HEK293 (cell line): ENCODE data around the gene GPR180.
A peak's percentile ranks its signal among the peaks of the same experiment; 100 is the strongest.

Source experiments
- CTCF ChIA-PET: fragments of 350-600 bp; formaldehyde crosslinking; extraction: SDS; loops from one replicate; lab custom pipeline; 2021; ENCODE audit warnings: antibody characterized with exemption; lab: Yijun Ruan, JAX
- POLR2A ChIA-PET: fragments of 300-600 bp; formaldehyde crosslinking; extraction: SDS; loops from one replicate; lab custom pipeline; 2020; ENCODE audit warnings: antibody characterized with exemption, inconsistent platforms; lab: Yijun Ruan, JAX
- H3K27ac ChIP-seq: fragments of 200-500 bp; sonication (Bioruptor generic); 2 replicates; pipeline ENCODE4 v1.5.1; 2014; ENCODE audit warnings: low read depth, low read length, control low read depth, inconsistent platforms; ENCODE audit errors: extremely low read depth
- H3K36me3 ChIP-seq, 2 experiments: fragments of 200-500 bp in 1 of 2; sonication (Bioruptor generic) in 1 of 2; 1 replicate in 1 of 2; 2 replicates in 1 of 2; pipeline ENCODE4 v1.5.1; 2014 to 2017; ENCODE audit warnings: inconsistent platforms in 2 of 2, low read length in 2 of 2; ENCODE audit not compliant: control insufficient read depth in 2 of 2, insufficient read depth in 1 of 2
- H3K4me1 ChIP-seq: fragments of 200-500 bp; sonication (Bioruptor generic); 2 replicates; pipeline ENCODE4 v1.5.1; 2014; ENCODE audit warnings: mild to moderate bottlenecking, low read length, inconsistent platforms; ENCODE audit not compliant: control insufficient read depth, insufficient read depth
- H3K4me3 ChIP-seq: 2 replicates; pipeline ENCODE4 v1.5.1; 2011; ENCODE audit warnings: low read depth, mild to moderate bottlenecking, control low read depth, low read length, moderate library complexity
- H3K9me3 ChIP-seq: fragments of 200-500 bp; sonication (Bioruptor generic); 2 replicates; pipeline ENCODE4 v1.5.1; 2014; ENCODE audit warnings: low read depth, low read length, inconsistent platforms; ENCODE audit not compliant: control insufficient read depth, insufficient read depth
- IKZF3 ChIP-seq: fragments of 450-650 bp; IDR thresholded peaks from 2 replicates; pipeline ENCODE4 v1.5.0; 2018; ENCODE audit warnings: missing biosample characterization, mild to moderate bottlenecking, missing genetic modification characterization, moderate library complexity
- KLF16 ChIP-seq: fragments of 450-650 bp; formaldehyde crosslinking; IDR thresholded peaks from 2 replicates; pipeline ENCODE4 v1.5.1; 2017; ENCODE audit warnings: missing biosample characterization, missing genetic modification characterization
- PATZ1 ChIP-seq: fragments of 450-650 bp; formaldehyde crosslinking; IDR thresholded peaks from 2 replicates; pipeline ENCODE4 v1.5.1; 2016; ENCODE audit warnings: missing biosample characterization, missing genetic modification characterization
- SCRT1 ChIP-seq: fragments of 450-650 bp; formaldehyde crosslinking; IDR thresholded peaks from 2 replicates; pipeline ENCODE4 v1.5.1; 2016; ENCODE audit warnings: missing biosample characterization, missing genetic modification characterization, borderline replicate concordance
- SCRT2 ChIP-seq: fragments of 450-650 bp; formaldehyde crosslinking; IDR thresholded peaks from 2 replicates; pipeline ENCODE4 v1.5.1; 2016; ENCODE audit warnings: missing biosample characterization, missing genetic modification characterization
- SP2 ChIP-seq: fragments of 450-650 bp; formaldehyde crosslinking; IDR thresholded peaks from 2 replicates; pipeline ENCODE4 v1.5.1; 2016; ENCODE audit warnings: missing biosample characterization, missing genetic modification characterization
- YY1 ChIP-seq: fragments of 450-650 bp; formaldehyde crosslinking; IDR thresholded peaks from 2 replicates; pipeline ENCODE4 v1.5.1; 2018; ENCODE audit warnings: missing biosample characterization, missing genetic modification characterization
- ZBTB10 ChIP-seq: fragments of 450-650 bp; formaldehyde crosslinking; IDR thresholded peaks from 2 replicates; pipeline ENCODE4 v1.5.1; 2016; ENCODE audit warnings: missing biosample characterization, missing genetic modification characterization
- ZBTB17 ChIP-seq: fragments of 450-650 bp; formaldehyde crosslinking; IDR thresholded peaks from 2 replicates; pipeline ENCODE4 v1.5.1; 2016; ENCODE audit warnings: missing biosample characterization, missing genetic modification characterization
- ZBTB8A ChIP-seq: fragments of 450-650 bp; formaldehyde crosslinking; IDR thresholded peaks from 2 replicates; pipeline ENCODE4 v1.5.1; 2016; ENCODE audit warnings: missing biosample characterization, missing genetic modification characterization
- ZNF211 ChIP-seq: fragments of 450-650 bp; formaldehyde crosslinking; IDR thresholded peaks from 2 replicates; pipeline ENCODE4 v1.5.1; 2016; ENCODE audit warnings: low read depth, missing biosample characterization, missing genetic modification characterization
- ZNF335 ChIP-seq: fragments of 450-650 bp; formaldehyde crosslinking; conservative IDR thresholded peaks from 2 replicates; pipeline ENCODE4 v1.5.1; 2016; ENCODE audit warnings: missing biosample characterization, missing genetic modification characterization
- ZNF362 ChIP-seq: fragments of 450-650 bp; formaldehyde crosslinking; IDR thresholded peaks from 2 replicates; pipeline ENCODE4 v1.5.1; 2016; ENCODE audit warnings: missing biosample characterization, missing genetic modification characterization
- ZNF510 ChIP-seq: fragments of 450-650 bp; formaldehyde crosslinking; IDR thresholded peaks from 2 replicates; pipeline ENCODE4 v1.5.1; 2018; ENCODE audit warnings: mild to moderate bottlenecking, missing genetic modification characterization, missing biosample characterization; ENCODE audit not compliant: insufficient replicate concordance
- ZNF600 ChIP-seq: fragments of 450-650 bp; formaldehyde crosslinking; IDR thresholded peaks from 2 replicates; pipeline ENCODE4 v1.5.1; 2016; ENCODE audit warnings: missing biosample characterization, missing genetic modification characterization
- ZSCAN30 ChIP-seq: fragments of 450-650 bp; IDR thresholded peaks from 2 replicates; pipeline ENCODE4 v1.5.1; 2018; ENCODE audit warnings: missing biosample characterization, mild to moderate bottlenecking, missing genetic modification characterization, moderate library complexity
- TF ChIP-seq, protein P1 (sequence below): fragments of 450-650 bp; formaldehyde crosslinking; optimal IDR thresholded peaks from 2 replicates; pipeline ENCODE3; 2016; ENCODE audit warnings: missing biosample characterization, mild to moderate bottlenecking, missing genetic modification characterization
- TF ChIP-seq, protein P2 (sequence below): fragments of 450-650 bp; formaldehyde crosslinking; conservative IDR thresholded peaks from 2 replicates; pipeline ENCODE4 v1.5.1; 2016; ENCODE audit warnings: low read depth, missing biosample characterization, missing genetic modification characterization

The GPR180 gene

DNA sequence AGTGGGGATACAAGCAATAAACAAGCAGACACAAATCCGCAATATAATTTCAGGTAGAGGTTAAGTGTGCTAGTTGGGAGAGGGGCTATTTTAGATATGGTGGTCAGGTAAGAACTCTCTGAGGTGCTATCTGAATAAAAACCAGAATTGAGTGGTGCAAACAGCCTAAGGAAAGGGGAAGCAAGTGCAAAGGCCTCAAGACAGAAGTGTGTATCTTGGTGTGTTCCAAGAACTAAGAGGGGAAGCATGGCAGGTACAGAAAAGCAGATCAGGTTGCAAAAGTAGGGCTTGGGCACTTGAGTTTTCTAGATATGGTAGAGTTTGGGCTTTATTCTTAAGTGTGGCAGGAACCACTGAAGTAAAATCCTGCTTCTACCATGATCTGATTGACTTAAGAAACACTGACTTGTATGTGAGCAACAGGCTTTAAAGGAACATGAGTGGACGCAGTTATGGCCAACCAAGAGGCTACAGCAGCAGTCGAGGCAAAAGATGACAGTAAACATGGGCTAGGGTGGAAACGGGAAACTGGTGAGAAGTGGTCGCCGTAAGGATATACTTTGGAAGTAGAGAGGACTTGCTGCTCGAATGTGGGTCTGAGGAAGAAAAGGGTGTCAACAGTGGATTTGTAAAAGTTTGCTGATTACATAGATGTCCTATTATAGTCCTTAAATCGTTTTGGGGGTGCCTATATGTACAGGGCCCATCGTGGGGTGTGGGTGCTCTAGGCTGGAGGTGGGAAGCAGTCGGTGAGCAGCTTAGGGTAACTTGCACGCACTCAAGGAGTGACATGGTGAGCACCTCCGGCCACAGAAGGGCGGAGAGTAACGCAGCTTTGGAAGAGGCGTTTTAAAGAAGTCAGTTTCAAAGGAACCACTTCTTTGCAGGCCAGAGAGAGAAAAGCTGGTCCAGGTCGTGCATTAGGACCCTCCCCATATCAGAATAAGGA, 6.4 kb upstream of the GPR180 start:
- CTCF ChIA-PET, result no interaction called here
- Histone ChIP-seq H3K4me3 (peak overlapping the region; percentile 85), H3K36me3 (peaks cover 0 to 29% of the 10 kb centered on the region in 2 experiments; a peak in 2 of 3 replicates), H3K4me1 (no peaks in the 10 kb centered on the region), H3K9me3 (no peaks in the 10 kb centered on the region), H3K27ac (peak overlapping the region; percentile 32; the same call in 1 of the 2 replicates)
- peak; percentile 92 for TF ChIP-seq SCRT2 (tag by site-specific recombination)
- TF ChIP-seq ZNF510 (tag by site-specific recombination), result no peak
- peak; percentile 75; the same call in 1 of the 2 replicates for TF ChIP-seq SCRT1
- POLR2A ChIA-PET, result interaction anchor here (0.7 to 2.0 kb wide), 10 partner anchors 9 to 62 kb away, joined by 3 to 28 read pairs (median 3); no protein-coding TSS in a partner anchor

DNA sequence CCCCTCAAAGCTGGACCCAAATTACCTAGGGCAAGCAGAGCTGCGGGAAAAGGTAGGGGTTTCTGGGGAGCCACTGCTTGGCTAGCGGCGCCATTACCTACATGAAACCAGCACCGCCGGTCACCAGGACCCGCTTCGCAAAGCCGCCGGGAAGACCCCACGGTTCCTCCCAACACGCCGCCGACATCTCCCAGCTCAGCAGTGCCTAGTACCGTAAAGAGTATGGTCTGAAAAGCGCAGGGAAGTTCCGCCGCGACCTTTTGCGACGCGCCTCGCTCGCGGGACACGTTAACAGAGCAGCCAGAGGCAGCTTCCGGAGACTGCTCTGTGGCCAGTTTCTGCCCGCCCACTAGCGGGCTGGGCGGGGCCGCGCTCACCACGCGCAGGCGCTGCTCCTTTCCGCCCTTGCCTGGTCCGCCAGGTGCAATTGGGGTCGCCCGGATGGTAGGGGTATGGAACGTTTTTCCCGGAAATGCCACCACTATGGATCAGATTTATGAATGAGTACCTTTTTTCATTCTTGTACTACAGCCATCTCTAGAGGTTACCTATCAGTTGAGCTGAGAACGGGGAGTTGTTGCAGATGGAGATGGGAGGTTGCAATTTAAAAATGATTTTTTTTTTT, 5.6 kb upstream of the GPR180 start, which contains the start of gene TGDS:
TGDS (minus strand) TSS at position 203 of the 625 bp plus-strand sequence; CDS start at position 187, 16 bp downstream.
- Histone ChIP-seq H3K36me3 (peaks cover 0 to 22% of the 10 kb centered on the region in 2 experiments; a peak in 2 of 3 replicates), H3K27ac (peak within 1 kb of the TSS; percentile 32; the same call in 1 of the 2 replicates), H3K4me1 (no peaks in the 10 kb centered on the region), H3K9me3 (no peaks in the 10 kb centered on the region), H3K4me3 (peak within 1 kb of the TSS; percentile 85)
- ChIA-PET POLR2A (interaction anchor here (0.7 to 2.0 kb wide), 10 partner anchors 8 to 61 kb away, joined by 3 to 28 read pairs (median 3); no protein-coding TSS in a partner anchor), CTCF (interaction anchor here (0.6 to 0.7 kb wide), 2 partner anchors 129 to 1582 kb away, joined by 3 to 4 read pairs; no protein-coding TSS in a partner anchor)
- TF ChIP-seq ZBTB17 (tag by site-specific recombination), result peak; percentile 47; the same call in 1 of the 2 replicates
- TF ChIP-seq SP2, result peak; percentile 90
- 0 out of 2 replicates have a peak, but pooled peaks have one; percentile 33 for TF ChIP-seq ZSCAN30 (tag by site-specific recombination)
- peak; percentile 15; the same call in 1 of the 2 replicates for TF ChIP-seq IKZF3 (tag by site-specific recombination)
- TF ChIP-seq ZNF362 (tag by site-specific recombination), result 0 out of 2 replicates have a peak, but pooled peaks have one; percentile 30
- TF ChIP-seq ZNF211 (tag by site-specific recombination), result no peak
- TF ChIP-seq, protein P1, sequence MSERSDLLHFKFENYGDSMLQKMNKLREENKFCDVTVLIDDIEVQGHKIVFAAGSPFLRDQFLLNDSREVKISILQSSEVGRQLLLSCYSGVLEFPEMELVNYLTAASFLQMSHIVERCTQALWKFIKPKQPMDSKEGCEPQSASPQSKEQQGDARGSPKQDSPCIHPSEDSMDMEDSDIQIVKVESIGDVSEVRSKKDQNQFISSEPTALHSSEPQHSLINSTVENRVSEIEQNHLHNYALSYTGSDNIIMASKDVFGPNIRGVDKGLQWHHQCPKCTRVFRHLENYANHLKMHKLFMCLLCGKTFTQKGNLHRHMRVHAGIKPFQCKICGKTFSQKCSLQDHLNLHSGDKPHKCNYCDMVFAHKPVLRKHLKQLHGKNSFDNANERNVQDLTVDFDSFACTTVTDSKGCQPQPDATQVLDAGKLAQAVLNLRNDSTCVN (tag by site-specific recombination), result peak; percentile 82
- no peak for TF ChIP-seq KLF16 (tag by site-specific recombination)
- peak; percentile 84 for TF ChIP-seq ZNF335
- TF ChIP-seq PATZ1 (tag by site-specific recombination), result 0 out of 2 replicates have a peak, but pooled peaks have one; percentile 23
- peak; percentile 46; the same call in 1 of the 2 replicates for TF ChIP-seq YY1 (tag by site-specific recombination)
- no peak for TF ChIP-seq ZBTB10
- peak; percentile 70; the same call in 1 of the 2 replicates for TF ChIP-seq ZNF600
- TF ChIP-seq, protein P2, sequence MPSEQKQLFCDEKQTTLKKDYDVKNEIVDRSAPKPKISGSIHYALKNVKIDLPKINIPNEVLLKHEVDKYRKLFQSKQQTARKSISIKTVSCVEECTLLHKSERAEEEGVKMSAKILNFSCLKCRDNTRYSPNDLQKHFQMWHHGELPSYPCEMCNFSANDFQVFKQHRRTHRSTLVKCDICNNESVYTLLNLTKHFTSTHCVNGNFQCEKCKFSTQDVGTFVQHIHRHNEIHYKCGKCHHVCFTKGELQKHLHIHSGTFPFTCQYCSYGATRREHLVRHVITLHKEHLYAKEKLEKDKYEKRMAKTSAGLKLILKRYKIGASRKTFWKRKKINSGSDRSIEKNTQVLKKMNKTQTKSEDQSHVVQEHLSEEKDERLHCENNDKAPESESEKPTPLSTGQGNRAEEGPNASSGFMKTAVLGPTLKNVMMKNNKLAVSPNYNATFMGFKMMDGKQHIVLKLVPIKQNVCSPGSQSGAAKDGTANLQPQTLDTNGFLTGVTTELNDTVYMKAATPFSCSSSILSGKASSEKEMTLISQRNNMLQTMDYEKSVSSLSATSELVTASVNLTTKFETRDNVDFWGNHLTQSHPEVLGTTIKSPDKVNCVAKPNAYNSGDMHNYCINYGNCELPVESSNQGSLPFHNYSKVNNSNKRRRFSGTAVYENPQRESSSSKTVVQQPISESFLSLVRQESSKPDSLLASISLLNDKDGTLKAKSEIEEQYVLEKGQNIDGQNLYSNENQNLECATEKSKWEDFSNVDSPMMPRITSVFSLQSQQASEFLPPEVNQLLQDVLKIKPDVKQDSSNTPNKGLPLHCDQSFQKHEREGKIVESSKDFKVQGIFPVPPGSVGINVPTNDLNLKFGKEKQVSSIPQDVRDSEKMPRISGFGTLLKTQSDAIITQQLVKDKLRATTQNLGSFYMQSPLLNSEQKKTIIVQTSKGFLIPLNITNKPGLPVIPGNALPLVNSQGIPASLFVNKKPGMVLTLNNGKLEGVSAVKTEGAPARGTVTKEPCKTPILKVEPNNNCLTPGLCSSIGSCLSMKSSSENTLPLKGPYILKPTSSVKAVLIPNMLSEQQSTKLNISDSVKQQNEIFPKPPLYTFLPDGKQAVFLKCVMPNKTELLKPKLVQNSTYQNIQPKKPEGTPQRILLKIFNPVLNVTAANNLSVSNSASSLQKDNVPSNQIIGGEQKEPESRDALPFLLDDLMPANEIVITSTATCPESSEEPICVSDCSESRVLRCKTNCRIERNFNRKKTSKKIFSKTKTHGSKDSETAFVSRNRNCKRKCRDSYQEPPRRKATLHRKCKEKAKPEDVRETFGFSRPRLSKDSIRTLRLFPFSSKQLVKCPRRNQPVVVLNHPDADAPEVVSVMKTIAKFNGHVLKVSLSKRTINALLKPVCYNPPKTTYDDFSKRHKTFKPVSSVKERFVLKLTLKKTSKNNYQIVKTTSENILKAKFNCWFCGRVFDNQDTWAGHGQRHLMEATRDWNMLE (tag by site-specific recombination), result no peak; the same call in 1 of the 2 replicates
- peak; percentile 68 for TF ChIP-seq ZBTB8A (tag by site-specific recombination)
